CD14-positive monocyte (primary cell): Measurements from ENCODE around the gene IGFBP6. TPM values are rescaled to one million over a fixed set of nuclear protein-coding genes. Genes with fewer than 3 reads are reported as not detected.

Experiments used
- DNase-seq, 3 donors: peaks; one replicate each; pipeline ENCODE4 v3.0.0-alpha.2; 2011 to 2022
- H2AFZ ChIP-seq: 2 replicates; pipeline ENCODE4 v1.6.0; 2012; ENCODE audit warnings: mild to moderate bottlenecking, low read depth, low read length, inconsistent platforms; ENCODE audit not compliant: insufficient read depth, poor library complexity, severe bottlenecking
- H3K27ac ChIP-seq, 2 donors: 1 replicate in 1 of 2; 2 replicates in 1 of 2; pipeline ENCODE4 v1.5.1; 2012 to 2013; ENCODE audit warnings: low read length in 2 of 2, control low read depth in 1 of 2, inconsistent platforms in 1 of 2, low read depth in 1 of 2, mild to moderate bottlenecking in 1 of 2
- H3K27me3 ChIP-seq, 2 donors: one replicate each; pipeline versions ENCODE4 v1.6.0 to v1.6.1; 2011 to 2013; ENCODE audit warnings: low read length in 2 of 2; ENCODE audit not compliant: control insufficient read depth in 2 of 2, insufficient read depth in 2 of 2
- H3K36me3 ChIP-seq, 2 donors: replicated peaks in 1 of 2; 1 replicate in 1 of 2; 2 replicates in 1 of 2; pipeline versions ENCODE4 v1.5.1 to v1.6.1; 2012 to 2013; ENCODE audit warnings: low read length in 2 of 2, control low read depth in 1 of 2, inconsistent platforms in 1 of 2, mild to moderate bottlenecking in 1 of 2; ENCODE audit not compliant: insufficient read depth in 2 of 2, control insufficient read depth in 1 of 2
- H3K4me1 ChIP-seq, 2 donors: 1 replicate in 1 of 2; 2 replicates in 1 of 2; pipeline versions ENCODE4 v1.5.1 to v1.6.1; 2012 to 2013; ENCODE audit warnings: low read length in 2 of 2, control low read depth in 1 of 2, inconsistent platforms in 1 of 2, mild to moderate bottlenecking in 1 of 2, moderate library complexity in 1 of 2; ENCODE audit not compliant: insufficient read depth in 2 of 2, control insufficient read depth in 1 of 2
- H3K4me2 ChIP-seq: replicated peaks from 2 replicates; pipeline ENCODE3; 2012; ENCODE audit warnings: low read length, moderate library complexity, mild to moderate bottlenecking; ENCODE audit not compliant: poor library complexity, severe bottlenecking; ENCODE audit errors: extremely low read depth
- H3K4me3 ChIP-seq, 3 experiments: fragments of 200-600 bp in 1 of 3; sonication (generic) in 1 of 3; replicated peaks in 1 of 3; 1 replicate in 2 of 3; 2 replicates in 1 of 3; pipeline ENCODE4 v1.5.1; 2011 to 2013; ENCODE audit warnings: low read length in 3 of 3, mild to moderate bottlenecking in 3 of 3, control low read depth in 2 of 3, low read depth in 2 of 3, inconsistent platforms in 1 of 3, moderate library complexity in 1 of 3
- H3K79me2 ChIP-seq: 2 replicates; pipeline ENCODE4 v1.6.0; 2012; ENCODE audit warnings: mild to moderate bottlenecking, control low read depth, inconsistent platforms, low read length, moderate library complexity; ENCODE audit not compliant: insufficient read depth
- H3K9ac ChIP-seq: 2 replicates; pipeline ENCODE4 v1.6.0; 2017; ENCODE audit warnings: low read length, mild to moderate bottlenecking; ENCODE audit not compliant: insufficient read depth, poor library complexity, severe bottlenecking
- H3K9me3 ChIP-seq, 2 donors: replicated peaks in 1 of 2; 1 replicate in 1 of 2; 2 replicates in 1 of 2; pipeline versions ENCODE4 v1.5.1 to v1.6.1; 2012 to 2013; ENCODE audit warnings: low read length in 2 of 2, control low read depth in 1 of 2; ENCODE audit not compliant: control insufficient read depth in 1 of 2, insufficient read depth in 1 of 2
- H4K20me1 ChIP-seq: 2 replicates; pipeline ENCODE4 v1.6.0; 2012; ENCODE audit warnings: mild to moderate bottlenecking, low read length, control low read depth, moderate library complexity; ENCODE audit not compliant: insufficient read depth
- H3K27ac Mint-ChIP-seq, 7 donors: one replicate each; pipeline ENCODE4 v1.8.0; 2020; ENCODE audit warnings: mild to moderate bottlenecking in 7 of 7, mixed read lengths in 7 of 7, moderate library complexity in 6 of 7, inconsistent platforms in 2 of 7
- H3K27me3 Mint-ChIP-seq, 3 donors: one replicate each; pipeline ENCODE4 v1.8.0; 2021 to 2022; ENCODE audit warnings: low read depth in 3 of 3, mild to moderate bottlenecking in 3 of 3, mixed read lengths in 3 of 3, moderate library complexity in 3 of 3, inconsistent platforms in 1 of 3
- H3K36me3 Mint-ChIP-seq, 2 donors: one replicate each; pipeline ENCODE4 v1.8.0; 2020; ENCODE audit warnings: mixed read lengths in 2 of 2, inconsistent platforms in 1 of 2, mild to moderate bottlenecking in 1 of 2
- H3K4me1 Mint-ChIP-seq: one replicate; pipeline ENCODE4 v1.8.0; 2020; ENCODE audit warnings: mild to moderate bottlenecking, mixed read lengths
- H3K4me3 Mint-ChIP-seq, 2 donors: one replicate each; pipeline ENCODE4 v1.8.0; 2020; ENCODE audit warnings: mild to moderate bottlenecking in 2 of 2, mixed read lengths in 2 of 2, moderate library complexity in 1 of 2
- H3K9me3 Mint-ChIP-seq, 7 donors: one replicate each; pipeline ENCODE4 v1.8.0; 2020 to 2022; ENCODE audit warnings: mixed read lengths in 7 of 7, mild to moderate bottlenecking in 6 of 7, moderate library complexity in 6 of 7, inconsistent platforms in 2 of 7
- WGBS: methylation state at CpG from one replicate; pipeline ENCODE4 v1.1.5; 2013; ENCODE audit warnings: missing lambda C conversion rate; ENCODE audit not compliant: insufficient coverage; 5-methylcytosine and 5-hydroxymethylcytosine counted together
- intact Hi-C, 2 donors: fragments of 100-400 bp; cut with micrococcal nuclease; formaldehyde crosslinking; loops; one replicate each; pipeline versions ENCODE4 v1.15.0 to v1.15.1; 2023
- polyA plus RNA-seq, 3 donors: library from polyadenylated mRNA; depleted of rRNA in 1 of 3; unstranded in 2 of 3; stranded (reverse) in 1 of 3; fragments of 300-500 nt in 2 of 3; fragments of >200 nt in 1 of 3; fragmentation: Illumina TruSeq in 2 of 3; gene quantifications; 1 replicate in 2 of 3; 2 replicates in 1 of 3; pipeline ENCODE4 v1.2.3, GENCODE V29; 2012 to 2021
- TF ChIP-seq, protein P1 (sequence below): fragments of 200-600 bp; IDR thresholded peaks from one replicate; pipeline ENCODE4 v1.8.0; 2022; ENCODE audit warnings: antibody characterized with exemption, mild to moderate bottlenecking

The IGFBP6 gene
- polyA plus RNA-seq, 3 donors, result 0.20 TPM; not detected in 2

DNA sequence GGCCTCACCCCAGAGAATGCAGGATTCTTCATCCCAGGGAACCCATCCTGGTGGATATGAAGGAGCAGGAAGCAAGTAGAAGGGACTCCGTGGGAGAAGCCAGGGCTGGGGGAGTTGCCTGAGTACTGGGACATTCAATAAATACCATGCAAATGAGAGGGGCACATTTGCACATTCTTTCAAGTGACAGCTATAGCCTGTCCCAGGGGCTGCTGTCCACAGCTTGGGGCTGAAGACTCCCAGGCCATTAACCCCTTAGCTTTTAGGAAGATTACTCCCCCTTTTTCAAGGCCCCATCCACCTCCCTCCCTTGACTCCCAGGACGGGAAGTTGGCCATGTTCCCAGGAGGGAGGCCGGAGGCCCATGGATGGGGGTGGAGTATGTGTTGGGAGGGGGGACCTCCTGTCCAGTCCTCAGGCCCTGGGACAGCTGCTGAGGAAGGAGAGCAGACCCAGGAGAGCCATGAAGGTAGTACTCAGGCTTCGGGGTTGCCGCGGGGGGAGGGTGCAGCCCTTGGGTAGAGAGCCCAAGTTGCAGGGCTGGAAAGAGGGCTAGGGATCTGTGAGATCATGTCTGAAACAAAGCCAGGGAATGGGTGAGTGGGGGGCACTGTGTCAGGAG is 48.6 kb upstream of the IGFBP6 start:
- H3K27ac ChIP-seq, result no peak overlapping the region
- H2AFZ ChIP-seq, result no peak overlapping the region
- H3K27me3 Mint-ChIP-seq, result peaks cover 22 to 44% (median 25%) of the 10 kb centered on the region in 3 donors
- no peak overlapping the region for H3K4me3 ChIP-seq
- H3K36me3 Mint-ChIP-seq, result peaks cover 0 to 3% of the 10 kb centered on the region in 2 donors
- H3K4me2 ChIP-seq, result no peak overlapping the region
- DNase-seq, result no peak
- H3K4me1 ChIP-seq, result peaks cover 16 to 20% of the 10 kb centered on the region in 2 donors
- H3K9me3 ChIP-seq, result no peaks in the 10 kb centered on the region
- H3K4me1 Mint-ChIP-seq, result peaks cover 20% of the 10 kb centered on the region
- H3K79me2 ChIP-seq, result no peaks in the 10 kb centered on the region
- no peak overlapping the region for H3K9ac ChIP-seq
- H3K36me3 ChIP-seq, result no peaks in the 10 kb centered on the region
- H3K27me3 ChIP-seq, result peaks cover 0 to 18% of the 10 kb centered on the region in 2 donors
- H3K4me3 Mint-ChIP-seq, result no peak overlapping the region
- no peaks in the 10 kb centered on the region for H4K20me1 ChIP-seq
- intact Hi-C loops, result loop anchor here in 1 of 2 donors (10.0 kb wide), 1 partner anchor 46 kb away; the partner anchor contains the start of gene IGFBP6
- peak overlapping the region in 2 of 7 donors; percentile 46 to 75 for H3K27ac Mint-ChIP-seq
- TF ChIP-seq, protein P1, sequence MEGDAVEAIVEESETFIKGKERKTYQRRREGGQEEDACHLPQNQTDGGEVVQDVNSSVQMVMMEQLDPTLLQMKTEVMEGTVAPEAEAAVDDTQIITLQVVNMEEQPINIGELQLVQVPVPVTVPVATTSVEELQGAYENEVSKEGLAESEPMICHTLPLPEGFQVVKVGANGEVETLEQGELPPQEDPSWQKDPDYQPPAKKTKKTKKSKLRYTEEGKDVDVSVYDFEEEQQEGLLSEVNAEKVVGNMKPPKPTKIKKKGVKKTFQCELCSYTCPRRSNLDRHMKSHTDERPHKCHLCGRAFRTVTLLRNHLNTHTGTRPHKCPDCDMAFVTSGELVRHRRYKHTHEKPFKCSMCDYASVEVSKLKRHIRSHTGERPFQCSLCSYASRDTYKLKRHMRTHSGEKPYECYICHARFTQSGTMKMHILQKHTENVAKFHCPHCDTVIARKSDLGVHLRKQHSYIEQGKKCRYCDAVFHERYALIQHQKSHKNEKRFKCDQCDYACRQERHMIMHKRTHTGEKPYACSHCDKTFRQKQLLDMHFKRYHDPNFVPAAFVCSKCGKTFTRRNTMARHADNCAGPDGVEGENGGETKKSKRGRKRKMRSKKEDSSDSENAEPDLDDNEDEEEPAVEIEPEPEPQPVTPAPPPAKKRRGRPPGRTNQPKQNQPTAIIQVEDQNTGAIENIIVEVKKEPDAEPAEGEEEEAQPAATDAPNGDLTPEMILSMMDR, result no peak
- WGBS, result 87% methylated on average over 4 of the region's 6 CpGs
- peaks cover 0 to 7% (median 0%) of the 10 kb centered on the region in 7 donors for H3K9me3 Mint-ChIP-seq

DNA sequence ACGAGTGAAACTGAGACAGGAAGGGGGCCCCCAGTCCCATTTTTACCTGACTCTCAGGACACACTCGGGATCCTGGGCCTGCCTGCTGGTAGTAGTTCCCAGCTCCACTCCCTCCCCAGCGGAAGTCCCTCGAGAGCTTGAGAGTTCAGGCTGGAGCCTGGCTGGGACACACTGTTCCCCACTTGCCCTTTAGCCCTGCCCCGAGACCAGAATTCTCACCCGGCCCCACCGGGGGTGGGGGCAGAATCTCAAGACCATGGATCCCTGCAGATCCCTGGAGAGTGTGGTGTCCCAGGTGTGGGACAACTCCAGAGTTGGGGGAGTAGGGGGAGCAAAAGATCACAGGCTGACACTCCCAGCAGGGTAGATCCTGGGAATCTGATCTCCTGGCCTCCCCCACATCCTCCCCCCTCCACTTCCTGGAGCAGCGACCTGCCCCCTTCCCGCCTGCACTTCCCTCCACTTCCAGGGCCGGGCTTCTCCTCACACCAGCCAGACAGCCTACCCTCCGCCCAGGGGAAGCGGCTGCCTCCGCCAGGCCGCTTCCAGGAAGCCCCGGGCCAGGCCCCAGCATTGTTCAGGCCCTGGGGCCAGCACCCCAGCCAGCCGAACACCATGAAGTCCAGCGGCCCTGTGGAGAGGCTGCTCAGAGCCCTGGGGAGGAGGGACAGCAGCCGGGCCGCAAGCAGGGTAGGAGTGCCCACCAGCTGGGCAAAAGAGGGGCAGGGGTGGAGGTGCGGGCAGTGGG is 47.7 kb upstream of the IGFBP6 start, which contains the start of gene TNS2:
Gene TNS2, plus strand, starts transcription at position 495 of the 748 bp plus-strand sequence. Its CDS starts 121 bp downstream, at position 616.
- H3K4me3 ChIP-seq, result no peak within 1 kb of the TSS
- no peak within 1 kb of the TSS for H3K4me2 ChIP-seq
- H3K27ac Mint-ChIP-seq, result peak within 1 kb of the TSS in 2 of 7 donors; percentile 32 to 75
- no peaks in the 10 kb centered on the region for H4K20me1 ChIP-seq
- peaks cover 24% of the 10 kb centered on the region for H3K4me1 Mint-ChIP-seq
- H3K27me3 Mint-ChIP-seq, result peaks cover 21 to 41% (median 27%) of the 10 kb centered on the region in 3 donors
- peaks cover 0 to 3% of the 10 kb centered on the region in 2 donors for H3K36me3 Mint-ChIP-seq
- H3K9ac ChIP-seq, result no peak within 1 kb of the TSS
- peaks cover 0 to 7% (median 0%) of the 10 kb centered on the region in 7 donors for H3K9me3 Mint-ChIP-seq
- no peak within 1 kb of the TSS for H3K4me3 Mint-ChIP-seq
- intact Hi-C loops, result loop anchor here in 1 of 2 donors (10.0 kb wide), 1 partner anchor 45 kb away; the partner anchor contains the start of gene IGFBP6
- H3K9me3 ChIP-seq, result no peaks in the 10 kb centered on the region
- TF ChIP-seq, protein P1, result no peak
- no peaks in the 10 kb centered on the region for H3K79me2 ChIP-seq
- no peaks in the 10 kb centered on the region for H3K36me3 ChIP-seq
- no peak within 1 kb of the TSS for H3K27ac ChIP-seq
- no peak within 1 kb of the TSS for H2AFZ ChIP-seq
- H3K4me1 ChIP-seq, result peaks cover 20 to 27% of the 10 kb centered on the region in 2 donors
- WGBS, result 51% methylated on average over 12 of the region's 20 CpGs
- peaks cover 0 to 17% of the 10 kb centered on the region in 2 donors for H3K27me3 ChIP-seq
- DNase-seq, result no peak
